CD14-positive monocyte (primary cell): Measurements from ENCODE around the gene ALDOB. TPM values are rescaled to one million over a fixed set of nuclear protein-coding genes. Genes with fewer than 3 reads are reported as not detected.

ENCODE experiments used
- DNase-seq, 3 donors: peaks; one replicate each; pipeline ENCODE4 v3.0.0-alpha.2; 2011 to 2022
- H2AFZ ChIP-seq: 2 replicates; pipeline ENCODE4 v1.6.0; 2012; ENCODE audit warnings: mild to moderate bottlenecking, low read depth, low read length, inconsistent platforms; ENCODE audit not compliant: insufficient read depth, poor library complexity, severe bottlenecking
- H3K27ac ChIP-seq, 2 donors: 1 replicate in 1 of 2; 2 replicates in 1 of 2; pipeline ENCODE4 v1.5.1; 2012 to 2013; ENCODE audit warnings: low read length in 2 of 2, control low read depth in 1 of 2, inconsistent platforms in 1 of 2, low read depth in 1 of 2, mild to moderate bottlenecking in 1 of 2
- H3K27me3 ChIP-seq, 2 donors: one replicate each; pipeline versions ENCODE4 v1.6.0 to v1.6.1; 2011 to 2013; ENCODE audit warnings: low read length in 2 of 2; ENCODE audit not compliant: control insufficient read depth in 2 of 2, insufficient read depth in 2 of 2
- H3K36me3 ChIP-seq, 2 donors: replicated peaks in 1 of 2; 1 replicate in 1 of 2; 2 replicates in 1 of 2; pipeline versions ENCODE4 v1.5.1 to v1.6.1; 2012 to 2013; ENCODE audit warnings: low read length in 2 of 2, control low read depth in 1 of 2, inconsistent platforms in 1 of 2, mild to moderate bottlenecking in 1 of 2; ENCODE audit not compliant: insufficient read depth in 2 of 2, control insufficient read depth in 1 of 2
- H3K4me1 ChIP-seq, 2 donors: 1 replicate in 1 of 2; 2 replicates in 1 of 2; pipeline versions ENCODE4 v1.5.1 to v1.6.1; 2012 to 2013; ENCODE audit warnings: low read length in 2 of 2, control low read depth in 1 of 2, inconsistent platforms in 1 of 2, mild to moderate bottlenecking in 1 of 2, moderate library complexity in 1 of 2; ENCODE audit not compliant: insufficient read depth in 2 of 2, control insufficient read depth in 1 of 2
- H3K4me2 ChIP-seq: replicated peaks from 2 replicates; pipeline ENCODE3; 2012; ENCODE audit warnings: low read length, moderate library complexity, mild to moderate bottlenecking; ENCODE audit not compliant: poor library complexity, severe bottlenecking; ENCODE audit errors: extremely low read depth
- H3K4me3 ChIP-seq, 3 experiments: fragments of 200-600 bp in 1 of 3; sonication (generic) in 1 of 3; replicated peaks in 1 of 3; 1 replicate in 2 of 3; 2 replicates in 1 of 3; pipeline ENCODE4 v1.5.1; 2011 to 2013; ENCODE audit warnings: low read length in 3 of 3, mild to moderate bottlenecking in 3 of 3, control low read depth in 2 of 3, low read depth in 2 of 3, inconsistent platforms in 1 of 3, moderate library complexity in 1 of 3
- H3K79me2 ChIP-seq: 2 replicates; pipeline ENCODE4 v1.6.0; 2012; ENCODE audit warnings: mild to moderate bottlenecking, control low read depth, inconsistent platforms, low read length, moderate library complexity; ENCODE audit not compliant: insufficient read depth
- H3K9ac ChIP-seq: 2 replicates; pipeline ENCODE4 v1.6.0; 2017; ENCODE audit warnings: low read length, mild to moderate bottlenecking; ENCODE audit not compliant: insufficient read depth, poor library complexity, severe bottlenecking
- H3K9me3 ChIP-seq, 2 donors: replicated peaks in 1 of 2; 1 replicate in 1 of 2; 2 replicates in 1 of 2; pipeline versions ENCODE4 v1.5.1 to v1.6.1; 2012 to 2013; ENCODE audit warnings: low read length in 2 of 2, control low read depth in 1 of 2; ENCODE audit not compliant: control insufficient read depth in 1 of 2, insufficient read depth in 1 of 2
- H4K20me1 ChIP-seq: 2 replicates; pipeline ENCODE4 v1.6.0; 2012; ENCODE audit warnings: mild to moderate bottlenecking, low read length, control low read depth, moderate library complexity; ENCODE audit not compliant: insufficient read depth
- H3K27ac Mint-ChIP-seq, 7 donors: one replicate each; pipeline ENCODE4 v1.8.0; 2020; ENCODE audit warnings: mild to moderate bottlenecking in 7 of 7, mixed read lengths in 7 of 7, moderate library complexity in 6 of 7, inconsistent platforms in 2 of 7
- H3K27me3 Mint-ChIP-seq, 3 donors: one replicate each; pipeline ENCODE4 v1.8.0; 2021 to 2022; ENCODE audit warnings: low read depth in 3 of 3, mild to moderate bottlenecking in 3 of 3, mixed read lengths in 3 of 3, moderate library complexity in 3 of 3, inconsistent platforms in 1 of 3
- H3K36me3 Mint-ChIP-seq, 2 donors: one replicate each; pipeline ENCODE4 v1.8.0; 2020; ENCODE audit warnings: mixed read lengths in 2 of 2, inconsistent platforms in 1 of 2, mild to moderate bottlenecking in 1 of 2
- H3K4me1 Mint-ChIP-seq: one replicate; pipeline ENCODE4 v1.8.0; 2020; ENCODE audit warnings: mild to moderate bottlenecking, mixed read lengths
- H3K4me3 Mint-ChIP-seq, 2 donors: one replicate each; pipeline ENCODE4 v1.8.0; 2020; ENCODE audit warnings: mild to moderate bottlenecking in 2 of 2, mixed read lengths in 2 of 2, moderate library complexity in 1 of 2
- H3K9me3 Mint-ChIP-seq, 7 donors: one replicate each; pipeline ENCODE4 v1.8.0; 2020 to 2022; ENCODE audit warnings: mixed read lengths in 7 of 7, mild to moderate bottlenecking in 6 of 7, moderate library complexity in 6 of 7, inconsistent platforms in 2 of 7
- WGBS: methylation state at CpG from one replicate; pipeline ENCODE4 v1.1.5; 2013; ENCODE audit warnings: missing lambda C conversion rate; ENCODE audit not compliant: insufficient coverage; 5-methylcytosine and 5-hydroxymethylcytosine counted together
- intact Hi-C, 2 donors: fragments of 100-400 bp; cut with micrococcal nuclease; formaldehyde crosslinking; loops; one replicate each; pipeline versions ENCODE4 v1.15.0 to v1.15.1; 2023
- polyA plus RNA-seq, 3 donors: library from polyadenylated mRNA; depleted of rRNA in 1 of 3; unstranded in 2 of 3; stranded (reverse) in 1 of 3; fragments of 300-500 nt in 2 of 3; fragments of >200 nt in 1 of 3; fragmentation: Illumina TruSeq in 2 of 3; gene quantifications; 1 replicate in 2 of 3; 2 replicates in 1 of 3; pipeline ENCODE4 v1.2.3, GENCODE V29; 2012 to 2021
- TF ChIP-seq, protein P1 (sequence below): fragments of 200-600 bp; IDR thresholded peaks from one replicate; pipeline ENCODE4 v1.8.0; 2022; ENCODE audit warnings: antibody characterized with exemption, mild to moderate bottlenecking

The ALDOB gene
- polyA plus RNA-seq, 3 donors: not detected

DNA sequence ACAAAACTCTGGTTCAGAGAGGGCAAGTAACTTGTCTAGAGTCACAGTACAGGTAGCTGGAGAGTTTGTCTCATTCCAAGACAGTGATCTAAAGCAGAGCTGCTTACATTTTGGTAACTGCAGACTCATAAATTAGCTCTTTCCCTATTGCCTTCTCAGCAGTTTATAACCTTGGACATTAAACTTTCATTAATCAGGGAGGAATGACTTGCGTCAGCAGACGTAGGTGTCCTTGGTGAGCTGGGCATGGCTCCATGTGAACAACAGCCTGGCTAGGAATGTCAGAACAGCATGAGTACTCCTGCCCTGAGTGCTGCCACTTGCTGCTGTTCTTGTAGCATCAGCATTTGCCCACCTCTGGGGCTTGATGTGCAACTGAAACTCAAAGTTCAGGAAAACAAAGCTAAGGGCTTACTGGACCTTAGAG lies 2.2 kb upstream of the ALDOB start:
- DNase-seq: no peak
- H3K9me3 ChIP-seq: no peaks in the 10 kb centered on the region
- TF ChIP-seq, protein P1, sequence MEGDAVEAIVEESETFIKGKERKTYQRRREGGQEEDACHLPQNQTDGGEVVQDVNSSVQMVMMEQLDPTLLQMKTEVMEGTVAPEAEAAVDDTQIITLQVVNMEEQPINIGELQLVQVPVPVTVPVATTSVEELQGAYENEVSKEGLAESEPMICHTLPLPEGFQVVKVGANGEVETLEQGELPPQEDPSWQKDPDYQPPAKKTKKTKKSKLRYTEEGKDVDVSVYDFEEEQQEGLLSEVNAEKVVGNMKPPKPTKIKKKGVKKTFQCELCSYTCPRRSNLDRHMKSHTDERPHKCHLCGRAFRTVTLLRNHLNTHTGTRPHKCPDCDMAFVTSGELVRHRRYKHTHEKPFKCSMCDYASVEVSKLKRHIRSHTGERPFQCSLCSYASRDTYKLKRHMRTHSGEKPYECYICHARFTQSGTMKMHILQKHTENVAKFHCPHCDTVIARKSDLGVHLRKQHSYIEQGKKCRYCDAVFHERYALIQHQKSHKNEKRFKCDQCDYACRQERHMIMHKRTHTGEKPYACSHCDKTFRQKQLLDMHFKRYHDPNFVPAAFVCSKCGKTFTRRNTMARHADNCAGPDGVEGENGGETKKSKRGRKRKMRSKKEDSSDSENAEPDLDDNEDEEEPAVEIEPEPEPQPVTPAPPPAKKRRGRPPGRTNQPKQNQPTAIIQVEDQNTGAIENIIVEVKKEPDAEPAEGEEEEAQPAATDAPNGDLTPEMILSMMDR: no peak
- H2AFZ ChIP-seq: no peak overlapping the region
- H3K27ac Mint-ChIP-seq: no peak overlapping the region
- H3K4me1 ChIP-seq: no peaks in the 10 kb centered on the region
- intact Hi-C loops: no loop called here
- H3K27me3 ChIP-seq: no peaks in the 10 kb centered on the region
- WGBS: 93% methylated on average over 2 of the region's 2 CpGs
- peaks cover 2% of the 10 kb centered on the region in 3 donors for H3K27me3 Mint-ChIP-seq
- H3K9me3 Mint-ChIP-seq: peaks cover 0 to 4% (median 2%) of the 10 kb centered on the region in 7 donors
- no peak overlapping the region for H3K9ac ChIP-seq
- H3K27ac ChIP-seq: no peak overlapping the region
- no peaks in the 10 kb centered on the region for H3K36me3 ChIP-seq
- H3K4me1 Mint-ChIP-seq: no peaks in the 10 kb centered on the region
- H3K4me2 ChIP-seq: no peak overlapping the region
- H3K79me2 ChIP-seq: no peaks in the 10 kb centered on the region
- H3K4me3 Mint-ChIP-seq: no peak overlapping the region
- H3K4me3 ChIP-seq: no peak overlapping the region
- no peaks in the 10 kb centered on the region for H4K20me1 ChIP-seq
- no peaks in the 10 kb centered on the region for H3K36me3 Mint-ChIP-seq

DNA sequence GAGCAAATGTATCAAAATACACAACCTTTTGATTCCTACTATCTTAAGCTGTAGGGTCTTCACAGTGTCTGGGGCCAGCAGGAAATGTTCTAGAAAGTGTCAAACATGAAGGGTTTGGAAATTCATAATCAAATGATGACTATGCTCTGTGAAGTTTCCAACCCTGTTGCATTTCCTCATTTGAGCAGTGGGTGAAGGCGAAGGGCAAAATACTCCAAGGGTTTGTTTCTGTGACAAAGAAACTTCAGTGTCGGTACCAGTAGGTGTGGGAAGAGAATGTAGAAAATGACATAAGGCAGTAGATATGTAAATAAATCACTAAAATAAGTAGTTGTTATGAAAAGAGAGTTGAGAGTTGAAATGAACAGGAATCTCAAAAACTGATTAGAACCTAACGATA lies 576 bp downstream of the ALDOB start:
- peaks cover 2 to 7% (median 2%) of the 10 kb centered on the region in 3 donors for H3K27me3 Mint-ChIP-seq
- no peak overlapping the region for H3K27ac ChIP-seq
- H3K9ac ChIP-seq: no peak overlapping the region
- H3K4me3 Mint-ChIP-seq: no peak overlapping the region
- DNase-seq: no peak
- H3K4me2 ChIP-seq: no peak overlapping the region
- no peak overlapping the region for H3K4me3 ChIP-seq
- no peak overlapping the region for H2AFZ ChIP-seq
- intact Hi-C loops: no loop called here
- 92% methylated on average over 2 of the region's 3 CpGs for WGBS
- H3K36me3 ChIP-seq: no peaks in the 10 kb centered on the region
- H3K4me1 Mint-ChIP-seq: no peaks in the 10 kb centered on the region
- H4K20me1 ChIP-seq: no peaks in the 10 kb centered on the region
- H3K27ac Mint-ChIP-seq: no peak overlapping the region
- H3K4me1 ChIP-seq: no peaks in the 10 kb centered on the region
- H3K27me3 ChIP-seq: no peaks in the 10 kb centered on the region
- no peaks in the 10 kb centered on the region for H3K79me2 ChIP-seq
- peaks cover 0 to 7% (median 0%) of the 10 kb centered on the region in 7 donors for H3K9me3 Mint-ChIP-seq
- TF ChIP-seq, protein P1: no peak
- H3K36me3 Mint-ChIP-seq: no peaks in the 10 kb centered on the region
- H3K9me3 ChIP-seq: no peaks in the 10 kb centered on the region
